ENCODE measurements around the gene NDUFB10. TPM values are rescaled to one million over a fixed set of nuclear protein-coding genes. Genes with fewer than 3 reads are reported as not detected.

The NDUFB10 gene
- total and polyA plus RNA-seq, 2 donors: 103 to 129 TPM

DNA sequence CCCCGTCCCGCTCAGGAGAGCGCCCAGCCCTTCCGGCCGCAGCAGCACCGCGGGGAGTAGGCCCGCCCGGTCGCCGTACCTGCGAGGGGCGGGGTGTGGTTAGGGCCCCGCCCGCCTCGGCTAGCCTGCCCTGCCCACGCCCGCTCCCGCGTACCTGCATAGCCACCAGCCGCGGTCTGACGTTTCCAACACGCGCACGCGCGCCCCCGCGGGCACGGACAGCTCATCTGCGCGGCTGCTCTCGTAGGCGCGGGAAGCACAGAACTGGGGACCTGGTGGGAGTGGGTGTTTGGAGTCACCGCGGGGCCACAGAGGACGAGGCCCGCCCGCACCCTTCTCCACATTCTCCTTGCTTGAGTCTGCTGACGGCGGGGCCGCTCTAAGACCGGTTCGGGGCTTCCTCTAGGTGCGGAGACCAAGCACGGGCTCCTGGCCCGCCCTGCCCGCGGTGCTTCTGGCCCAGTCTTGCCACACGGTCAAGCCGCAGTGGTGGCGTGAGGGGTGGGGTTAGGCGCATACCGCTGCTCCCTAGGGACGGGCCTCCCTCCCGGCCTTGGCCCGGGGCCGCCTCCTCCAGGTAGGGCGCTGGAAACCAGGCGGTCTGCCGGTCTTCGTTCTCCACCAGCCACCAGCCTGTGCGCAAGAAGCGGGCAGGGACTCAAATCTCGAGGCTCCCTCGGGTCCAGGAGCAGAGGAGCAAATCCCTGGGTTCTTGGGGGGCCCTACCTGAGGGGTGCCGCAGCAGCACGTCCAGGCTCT is 20.1 kb downstream of the NDUFB10 start:
- Histone ChIP-seq H3K4me3 (ENCODE audit: low read length in 2 of 2) (no peak overlapping the region), H3K27me3 (ENCODE audit: control insufficient read depth in 2 of 2, insufficient read depth in 1 of 2, low read length in 1 of 2) (peaks cover 52 to 59% of the 10 kb centered on the region in 2 donors), H3K27ac (ENCODE audit: low read depth in 1 of 2, low read length in 1 of 2) (no peak overlapping the region), H3K4me1 (ENCODE audit: control insufficient read depth in 2 of 2, insufficient read depth in 2 of 2, low read length in 2 of 2) (peaks cover 6 to 11% of the 10 kb centered on the region in 2 donors), H3K9me3 (ENCODE audit: control insufficient read depth in 2 of 2, insufficient read depth in 1 of 2, low read length in 1 of 2) (peaks cover 2 to 25% of the 10 kb centered on the region in 2 donors), H3K36me3 (ENCODE audit: control insufficient read depth in 2 of 2, insufficient read depth in 2 of 2, low read length in 1 of 2) (peaks cover 39 to 45% of the 10 kb centered on the region in 2 donors)
- DNase-seq (ENCODE audit: low read depth in 6 of 9, low spot score in 9 of 9): no peak
- 39% methylated on average over 70 of the region's 70 CpGs for WGBS

GRCh38 chr16:1980030-1980769 is 20.9 kb downstream of the NDUFB10 start:
- Histone ChIP-seq H3K4me3 (ENCODE audit: low read length in 2 of 2) (no peak overlapping the region), H3K27me3 (ENCODE audit: control insufficient read depth in 2 of 2, insufficient read depth in 1 of 2, low read length in 1 of 2) (peaks cover 52 to 66% of the 10 kb centered on the region in 2 donors), H3K36me3 (ENCODE audit: control insufficient read depth in 2 of 2, insufficient read depth in 2 of 2, low read length in 1 of 2) (peaks cover 34 to 38% of the 10 kb centered on the region in 2 donors), H3K4me1 (ENCODE audit: control insufficient read depth in 2 of 2, insufficient read depth in 2 of 2, low read length in 2 of 2) (peaks cover 10 to 19% of the 10 kb centered on the region in 2 donors), H3K27ac (ENCODE audit: low read depth in 1 of 2, low read length in 1 of 2) (no peak overlapping the region), H3K9me3 (ENCODE audit: control insufficient read depth in 2 of 2, insufficient read depth in 1 of 2, low read length in 1 of 2) (peaks cover 2 to 25% of the 10 kb centered on the region in 2 donors)
- DNase-seq (ENCODE audit: low read depth in 6 of 9, low spot score in 9 of 9): no peak
- WGBS: 11% methylated on average over 53 of the region's 53 CpGs

GRCh38 chr16:1980770-1981087 is 21.4 kb downstream of the NDUFB10 start:
- H3K27ac ChIP-seq (ENCODE audit: low read depth in 1 of 2, low read length in 1 of 2): no peak overlapping the region
- DNase-seq (ENCODE audit: low read depth in 6 of 9, low spot score in 9 of 9): no peak
- no peak overlapping the region for H3K4me3 ChIP-seq (ENCODE audit: low read length in 2 of 2)

GRCh38 chr16:1981398-1981836 is 22.1 kb downstream of the NDUFB10 start, which contains the start of gene NOXO1:
TSS of gene NOXO1 (minus strand) at chr16:1981469. CDS start at chr16:1981179, 290 bp downstream.
- no peak within 1 kb of the TSS for H3K27ac ChIP-seq (ENCODE audit: low read depth in 1 of 2, low read length in 1 of 2)
- WGBS: 44% methylated on average over 6 of the region's 6 CpGs
- peaks cover 10 to 22% of the 10 kb centered on the region in 2 donors for H3K4me1 ChIP-seq (ENCODE audit: control insufficient read depth in 2 of 2, insufficient read depth in 2 of 2, low read length in 2 of 2)
- peaks cover 28 to 33% of the 10 kb centered on the region in 2 donors for H3K36me3 ChIP-seq (ENCODE audit: control insufficient read depth in 2 of 2, insufficient read depth in 2 of 2, low read length in 1 of 2)
- DNase-seq (ENCODE audit: low read depth in 6 of 9, low spot score in 9 of 9): no peak
- H3K9me3 ChIP-seq (ENCODE audit: control insufficient read depth in 2 of 2, insufficient read depth in 1 of 2, low read length in 1 of 2): peaks cover 2 to 25% of the 10 kb centered on the region in 2 donors
- H3K4me3 ChIP-seq (ENCODE audit: low read length in 2 of 2): no peak within 1 kb of the TSS
- peaks cover 52 to 66% of the 10 kb centered on the region in 2 donors for H3K27me3 ChIP-seq (ENCODE audit: control insufficient read depth in 2 of 2, insufficient read depth in 1 of 2, low read length in 1 of 2)

More at GRCh38 chr16:1980770-1981087, 21.4 kb downstream of the NDUFB10 start:
- Histone ChIP-seq H3K4me1 (ENCODE audit: control insufficient read depth in 2 of 2, insufficient read depth in 2 of 2, low read length in 2 of 2) (peaks cover 10 to 22% of the 10 kb centered on the region in 2 donors), H3K36me3 (ENCODE audit: control insufficient read depth in 2 of 2, insufficient read depth in 2 of 2, low read length in 1 of 2) (peaks cover 29 to 33% of the 10 kb centered on the region in 2 donors), H3K27me3 (ENCODE audit: control insufficient read depth in 2 of 2, insufficient read depth in 1 of 2, low read length in 1 of 2) (peaks cover 52 to 66% of the 10 kb centered on the region in 2 donors), H3K9me3 (ENCODE audit: control insufficient read depth in 2 of 2, insufficient read depth in 1 of 2, low read length in 1 of 2) (peaks cover 2 to 25% of the 10 kb centered on the region in 2 donors)
- 35% methylated on average over 16 of the region's 16 CpGs for WGBS

DNA sequence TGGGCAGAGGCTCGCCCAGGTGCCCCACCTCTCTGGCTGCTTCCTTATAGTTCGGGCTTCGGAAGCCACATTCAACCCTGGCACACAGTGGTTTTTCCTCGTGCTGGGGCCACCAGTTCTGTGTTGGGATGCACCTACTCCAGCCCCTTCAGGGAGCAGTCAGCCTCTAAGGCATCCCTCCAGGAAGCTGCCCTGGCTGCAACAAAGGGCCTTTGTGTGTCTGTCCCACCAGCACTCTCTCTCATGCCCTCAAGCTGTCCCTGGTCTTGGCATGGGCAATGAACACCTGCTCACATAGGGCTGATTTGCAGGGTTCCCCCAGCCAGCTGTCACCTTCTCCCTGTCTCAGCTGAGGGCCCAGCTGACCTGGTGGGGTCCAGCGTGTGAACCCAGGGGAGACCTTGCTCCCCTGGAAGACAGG is 22.7 kb downstream of the NDUFB10 start:
- Histone ChIP-seq H3K27ac (ENCODE audit: low read depth in 1 of 2, low read length in 1 of 2) (no peak overlapping the region), H3K4me1 (ENCODE audit: control insufficient read depth in 2 of 2, insufficient read depth in 2 of 2, low read length in 2 of 2) (peaks cover 10 to 22% of the 10 kb centered on the region in 2 donors)

DNA sequence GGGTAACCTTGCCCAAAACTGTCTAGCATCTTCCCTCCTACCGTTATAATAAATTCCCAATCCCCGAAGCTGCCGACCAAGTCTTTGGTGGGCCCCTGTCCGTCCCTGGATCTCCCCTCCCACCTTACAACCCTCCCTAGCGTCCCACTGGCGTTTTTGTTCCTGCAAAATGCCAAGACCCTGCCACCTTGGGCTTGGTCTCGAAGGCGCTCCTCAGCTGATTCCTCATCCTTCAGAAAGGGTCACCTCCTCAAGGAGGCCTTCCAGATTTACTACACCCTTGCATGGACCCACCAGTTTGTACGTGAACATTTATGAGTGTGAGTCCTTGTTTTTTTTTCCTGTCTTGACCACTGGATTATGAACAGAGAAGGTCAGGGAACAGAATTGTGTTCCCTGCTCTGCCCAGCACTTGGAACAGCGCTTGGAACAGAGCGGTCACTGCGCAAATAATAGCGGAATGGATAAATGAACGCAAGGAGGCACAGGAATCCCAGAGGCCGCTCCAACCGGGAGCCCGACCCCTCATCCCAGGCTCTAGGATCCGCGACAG is 23.7 kb downstream of the NDUFB10 start:
- Histone ChIP-seq H3K9me3 (ENCODE audit: control insufficient read depth in 2 of 2, insufficient read depth in 1 of 2, low read length in 1 of 2) (peaks cover 2 to 25% of the 10 kb centered on the region in 2 donors), H3K27me3 (ENCODE audit: control insufficient read depth in 2 of 2, insufficient read depth in 1 of 2, low read length in 1 of 2) (peaks cover 60 to 78% of the 10 kb centered on the region in 2 donors), H3K4me1 (ENCODE audit: control insufficient read depth in 2 of 2, insufficient read depth in 2 of 2, low read length in 2 of 2) (peaks cover 10 to 22% of the 10 kb centered on the region in 2 donors), H3K27ac (ENCODE audit: low read depth in 1 of 2, low read length in 1 of 2) (no peak overlapping the region), H3K36me3 (ENCODE audit: control insufficient read depth in 2 of 2, insufficient read depth in 2 of 2, low read length in 1 of 2) (peaks cover 16 to 17% of the 10 kb centered on the region in 2 donors), H3K4me3 (ENCODE audit: low read length in 2 of 2) (peak overlapping the region in 1 of 2 donors; percentile 80)
- no peak for DNase-seq (ENCODE audit: low read depth in 6 of 9, low spot score in 9 of 9)
- 28% methylated on average over 19 of the region's 19 CpGs for WGBS

More for the DNA sequence above, 22.7 kb downstream of the NDUFB10 start:
- Histone ChIP-seq H3K27me3 (ENCODE audit: control insufficient read depth in 2 of 2, insufficient read depth in 1 of 2, low read length in 1 of 2) (peaks cover 52 to 70% of the 10 kb centered on the region in 2 donors), H3K9me3 (ENCODE audit: control insufficient read depth in 2 of 2, insufficient read depth in 1 of 2, low read length in 1 of 2) (peaks cover 2 to 25% of the 10 kb centered on the region in 2 donors), H3K4me3 (ENCODE audit: low read length in 2 of 2) (no peak overlapping the region), H3K36me3 (ENCODE audit: control insufficient read depth in 2 of 2, insufficient read depth in 2 of 2, low read length in 1 of 2) (peaks cover 25 to 27% of the 10 kb centered on the region in 2 donors)
- WGBS: 75% methylated on average over 5 of the region's 5 CpGs
- DNase-seq (ENCODE audit: low read depth in 6 of 9, low spot score in 9 of 9): no peak

GRCh38 chr16:1983544-1984346 is 24.4 kb downstream of the NDUFB10 start, which contains the start of gene GFER:
TSS of gene GFER (plus strand) at chr16:1984193. CDS start at chr16:1984219, 26 bp downstream.
- peaks cover 2 to 26% of the 10 kb centered on the region in 2 donors for H3K9me3 ChIP-seq (ENCODE audit: control insufficient read depth in 2 of 2, insufficient read depth in 1 of 2, low read length in 1 of 2)
- peak in 2 of 9 donors; percentile 41 to 64 for DNase-seq (ENCODE audit: low read depth in 6 of 9, low spot score in 9 of 9)
- peaks cover 10 to 22% of the 10 kb centered on the region in 2 donors for H3K4me1 ChIP-seq (ENCODE audit: control insufficient read depth in 2 of 2, insufficient read depth in 2 of 2, low read length in 2 of 2)

More at GRCh38 chr16:1983544-1984346, 24.4 kb downstream of the NDUFB10 start, which contains the start of gene GFER:
- Histone ChIP-seq H3K27me3 (ENCODE audit: control insufficient read depth in 2 of 2, insufficient read depth in 1 of 2, low read length in 1 of 2) (peaks cover 61 to 78% of the 10 kb centered on the region in 2 donors), H3K36me3 (ENCODE audit: control insufficient read depth in 2 of 2, insufficient read depth in 2 of 2, low read length in 1 of 2) (peaks cover 10% of the 10 kb centered on the region in 2 donors), H3K27ac (ENCODE audit: low read depth in 1 of 2, low read length in 1 of 2) (peak within 1 kb of the TSS in 1 of 2 donors; percentile 54), H3K4me3 (ENCODE audit: low read length in 2 of 2) (peak within 1 kb of the TSS; percentile 47 to 80)
- under 1% methylated on average over 109 of the region's 109 CpGs for WGBS
